IPS-NIHi11 (cell line): ENCODE results near the gene PTP4A2.
"Not testable (repeated sequence)": the region's sequence is repeated elsewhere in the genome, so short reads cannot be mapped to it uniquely, and the experiment has no call there.

ENCODE experiments used
- DNase-seq: peaks from one replicate; pipeline ENCODE4 v3.0.0; 2012; ENCODE audit warnings: mixed read lengths, low spot score

PTP4A2 gene

GRCh38 chr1:31924839-31925238 is 13.3 kb downstream of the PTP4A2 start:
- DNase-seq, result no peak

GRCh38 chr1:31923901-31924535 is 14.2 kb downstream of the PTP4A2 start:
- no peak for DNase-seq

GRCh38 chr1:31920956-31921355 is 17.2 kb downstream of the PTP4A2 start:
- DNase-seq, result no peak

GRCh38 chr1:31919591-31919990 is 18.6 kb downstream of the PTP4A2 start:
- no peak for DNase-seq

GRCh38 chr1:31915438-31915837 is 22.7 kb downstream of the PTP4A2 start:
- no peak for DNase-seq

- no peak for DNase-seq
Measured at GRCh38 chr1:31913968-31914367, 24.2 kb downstream of the PTP4A2 start.

- DNase-seq, result no peak
Measured at GRCh38 chr1:31912839-31913239, 25.3 kb downstream of the PTP4A2 start.

- no peak for DNase-seq
Measured at GRCh38 chr1:31911994-31912780, 26.0 kb downstream of the PTP4A2 start.

- DNase-seq, result no peak
Measured at GRCh38 chr1:31910933-31911332, 27.2 kb downstream of the PTP4A2 start.

- DNase-seq, result no peak
Measured at GRCh38 chr1:31909691-31910090, 28.5 kb downstream of the PTP4A2 start.

- no peak for DNase-seq
Measured at GRCh38 chr1:31906557-31906956, 31.6 kb downstream of the PTP4A2 start.

- no peak for DNase-seq
Measured at GRCh38 chr1:31905681-31906080, 32.5 kb downstream of the PTP4A2 start.

GRCh38 chr1:31905093-31905509 is 33.1 kb downstream of the PTP4A2 start:
- no peak for DNase-seq

- no peak for DNase-seq
Measured at GRCh38 chr1:31904339-31905092, 33.7 kb downstream of the PTP4A2 start.

- no peak for DNase-seq
Measured at GRCh38 chr1:31902510-31902860, 35.7 kb downstream of the PTP4A2 start.

GRCh38 chr1:31901838-31902509 is 36.2 kb downstream of the PTP4A2 start:
- DNase-seq, result no peak

- DNase-seq, result no peak
Measured at GRCh38 chr1:31900790-31901189, 37.4 kb downstream of the PTP4A2 start.

- no peak for DNase-seq
Measured at GRCh38 chr1:31897526-31898100, 40.6 kb downstream of the PTP4A2 start.

GRCh38 chr1:31895474-31896198 is 42.5 kb downstream of the PTP4A2 start:
- DNase-seq, result not testable (repeated sequence)

GRCh38 chr1:31891280-31891679 is 46.9 kb downstream of the PTP4A2 start:
- DNase-seq, result no peak

GRCh38 chr1:31888291-31888690 is 49.9 kb downstream of the PTP4A2 start:
- DNase-seq, result no peak
